Activated CD4-positive, alpha-beta memory T cell treated with anti-CD3 and anti-CD28 coated beads for 36 hours (primary cell): ENCODE data around the gene STXBP1. TPM values are rescaled to one million over a fixed set of nuclear protein-coding genes. Genes with fewer than 3 reads are reported as not detected.

Experiments
- CTCF ChIA-PET: fragments of 350-600 bp; sonication (Branson Sonifier 250); formaldehyde crosslinking; loops from one replicate; lab custom pipeline; 2021; ENCODE audit warnings: antibody characterized with exemption, inconsistent platforms; lab: Charles Lee
- POLR2A ChIA-PET: fragments of 350-600 bp; sonication (Branson Sonifier 250); formaldehyde crosslinking; loops from one replicate; lab custom pipeline; 2021; ENCODE audit warnings: antibody characterized with exemption; lab: Charles Lee
- DNase-seq: peaks from one replicate; pipeline ENCODE4 v3.0.0-alpha.2; 2020
- H3K27ac Mint-ChIP-seq: one replicate; pipeline ENCODE4 v1.8.0; 2021; ENCODE audit warnings: mixed read lengths
- H3K27me3 Mint-ChIP-seq: one replicate; pipeline ENCODE4 v1.8.0; 2021; ENCODE audit warnings: mixed read lengths
- H3K36me3 Mint-ChIP-seq: one replicate; pipeline ENCODE4 v1.8.0; 2021; ENCODE audit warnings: mixed read lengths
- H3K4me1 Mint-ChIP-seq: one replicate; pipeline ENCODE4 v1.8.0; 2021; ENCODE audit warnings: low read depth, mixed read lengths
- H3K4me3 Mint-ChIP-seq: one replicate; pipeline ENCODE4 v1.8.0; 2021; ENCODE audit warnings: mild to moderate bottlenecking, mixed read lengths
- H3K9me3 Mint-ChIP-seq: one replicate; pipeline ENCODE4 v1.8.0; 2021; ENCODE audit warnings: mixed read lengths
- intact Hi-C: fragments of 100-400 bp; cut with micrococcal nuclease; formaldehyde crosslinking; loops from one replicate; pipeline ENCODE4 v1.15.1; 2023
- total RNA-seq, 2 experiments: library from RNA; stranded (reverse); gene quantifications; one replicate each; pipeline ENCODE4 v1.2.3, GENCODE V29; 2021

Gene STXBP1
- total RNA-seq, 2 experiments from 2014 or later = 27.3 to 27.8 TPM

- peaks cover 15% of the 10 kb centered on the region for H3K4me1 Mint-ChIP-seq
- intact Hi-C loops = no loop called here
- no peak overlapping the region for H3K4me3 Mint-ChIP-seq
- H3K27ac Mint-ChIP-seq = no peak overlapping the region
- DNase-seq = no peak
- no peaks in the 10 kb centered on the region for H3K27me3 Mint-ChIP-seq
- POLR2A ChIA-PET = no interaction called here
- CTCF ChIA-PET = no interaction called here
- H3K9me3 Mint-ChIP-seq = no peaks in the 10 kb centered on the region
- H3K36me3 Mint-ChIP-seq = no peaks in the 10 kb centered on the region
Measured at GRCh38 chr9:127723013-127723412, 110.9 kb downstream of the STXBP1 start.

DNA sequence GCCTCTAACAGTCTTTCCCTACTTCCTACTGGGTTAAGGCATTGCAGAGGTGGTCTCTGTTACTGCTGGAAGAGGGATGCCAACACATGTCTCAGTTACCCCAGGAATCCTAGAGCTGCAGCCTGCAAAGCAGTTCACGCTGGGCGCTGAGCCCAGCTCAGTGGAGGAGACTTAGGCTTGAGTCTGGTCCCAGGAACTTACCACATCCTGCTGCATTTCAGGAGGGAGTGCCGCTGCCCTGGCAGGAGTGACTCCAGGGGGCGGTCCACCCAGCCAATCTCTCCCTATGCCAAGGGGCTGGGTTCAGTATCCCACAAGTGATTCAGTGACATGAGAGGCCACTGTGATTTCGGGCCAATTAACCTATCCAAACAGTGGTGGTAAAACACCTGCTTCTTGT, 111.4 kb downstream of the STXBP1 start:
- no peak for DNase-seq
- Mint-ChIP-seq H3K27me3 (no peaks in the 10 kb centered on the region), H3K9me3 (no peaks in the 10 kb centered on the region), H3K27ac (no peak overlapping the region), H3K36me3 (no peaks in the 10 kb centered on the region), H3K4me1 (peaks cover 15% of the 10 kb centered on the region), H3K4me3 (no peak overlapping the region)
- POLR2A ChIA-PET = no interaction called here
- CTCF ChIA-PET = no interaction called here
- intact Hi-C loops = no loop called here

DNA sequence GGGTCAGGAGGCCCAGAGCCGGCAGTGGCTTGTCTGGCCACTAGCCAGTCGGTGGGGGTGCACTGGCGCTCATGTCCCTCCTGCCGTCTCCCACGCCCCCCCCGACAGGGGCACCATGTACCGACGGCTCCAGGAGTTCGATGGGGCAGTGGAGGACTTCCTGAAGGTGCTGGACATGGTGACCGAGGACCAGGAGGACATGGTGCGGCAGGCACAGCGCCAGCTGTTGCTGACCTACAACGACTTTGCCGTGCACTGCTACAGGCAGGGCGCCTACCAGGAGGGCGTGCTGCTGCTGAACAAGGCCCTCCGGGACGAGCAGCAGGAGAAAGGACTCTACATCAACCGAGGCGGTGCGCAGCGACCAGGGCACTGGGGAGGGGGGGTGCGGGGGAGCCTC, 111.9 kb downstream of the STXBP1 start:
- Mint-ChIP-seq H3K9me3 (no peaks in the 10 kb centered on the region), H3K27ac (no peak overlapping the region), H3K27me3 (no peaks in the 10 kb centered on the region), H3K4me1 (peaks cover 15% of the 10 kb centered on the region), H3K36me3 (no peaks in the 10 kb centered on the region), H3K4me3 (no peak overlapping the region)
- DNase-seq = no peak
- intact Hi-C loops = no loop called here
- CTCF ChIA-PET = interaction anchor here (1.7 kb wide), 1 partner anchor 11 kb away, joined by 7 read pairs; the partner anchor contains the start of gene TOR2A
- POLR2A ChIA-PET = no interaction called here

GRCh38 chr9:127726871-127727270, 114.8 kb downstream of the STXBP1 start:
- Mint-ChIP-seq H3K4me1 (no peaks in the 10 kb centered on the region), H3K9me3 (no peaks in the 10 kb centered on the region), H3K27ac (no peak overlapping the region), H3K27me3 (no peaks in the 10 kb centered on the region), H3K4me3 (no peak overlapping the region), H3K36me3 (no peaks in the 10 kb centered on the region)
- CTCF ChIA-PET = no interaction called here
- no peak for DNase-seq
- POLR2A ChIA-PET = no interaction called here
- intact Hi-C loops = loop anchor here (2.0 kb wide), 1 partner anchor 16 kb away; no protein-coding TSS in a partner anchor

GRCh38 chr9:127728808-127729207, 116.7 kb downstream of the STXBP1 start:
- H3K36me3 Mint-ChIP-seq = no peaks in the 10 kb centered on the region
- no peak overlapping the region for H3K4me3 Mint-ChIP-seq
- no peak overlapping the region for H3K27ac Mint-ChIP-seq
- H3K9me3 Mint-ChIP-seq = no peaks in the 10 kb centered on the region
- H3K27me3 Mint-ChIP-seq = no peaks in the 10 kb centered on the region
- POLR2A ChIA-PET = no interaction called here
- intact Hi-C loops = no loop called here
- CTCF ChIA-PET = interaction anchor here (0.8 to 1.5 kb wide), 3 partner anchors 139 to 202 kb away, joined by 3 to 5 read pairs (median 3); no protein-coding TSS in a partner anchor
- DNase-seq = no peak
- peaks cover 4% of the 10 kb centered on the region for H3K4me1 Mint-ChIP-seq

DNA sequence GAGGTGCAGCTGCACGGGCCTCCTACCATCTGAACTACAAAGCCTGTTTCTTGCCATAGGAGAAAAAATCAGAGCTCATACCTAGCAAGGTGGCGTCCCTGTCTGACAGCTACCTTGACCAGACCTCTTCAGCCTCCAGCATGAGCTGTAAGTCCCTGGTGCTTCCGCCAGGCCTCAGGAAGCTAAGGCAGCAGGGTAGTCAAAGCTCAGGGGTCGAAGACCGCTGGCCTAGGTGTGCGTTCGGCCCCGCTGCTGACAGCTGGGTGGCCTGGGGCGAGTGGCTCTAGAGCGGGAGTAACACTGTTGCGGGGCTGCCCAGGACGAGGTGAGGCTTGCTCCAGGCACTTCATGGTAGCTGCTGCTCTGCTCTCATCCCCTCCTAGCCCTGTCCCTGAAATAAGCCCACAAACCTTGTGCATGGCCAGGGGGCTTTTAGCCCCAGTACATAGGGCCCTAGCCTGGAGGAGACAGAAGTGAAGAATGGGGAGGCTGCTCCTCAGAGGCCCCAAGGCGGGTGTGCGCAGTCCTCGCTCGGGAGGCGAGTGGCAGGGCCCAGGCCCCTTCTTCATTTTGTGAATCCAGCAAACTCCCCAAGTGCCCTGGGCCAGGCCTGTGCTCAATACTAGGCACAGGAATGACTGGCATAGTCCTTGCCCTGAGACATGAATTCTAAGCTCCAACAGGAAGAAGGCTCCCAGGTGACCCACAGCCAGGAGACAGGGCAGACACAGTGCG, 117.6 kb downstream of the STXBP1 start:
- CTCF ChIA-PET = interaction anchor here (0.8 to 1.5 kb wide), 3 partner anchors 140 to 203 kb away, joined by 3 to 5 read pairs (median 3); no protein-coding TSS in a partner anchor
- intact Hi-C loops = no loop called here
- POLR2A ChIA-PET = no interaction called here
- Mint-ChIP-seq H3K27me3 (no peaks in the 10 kb centered on the region), H3K4me1 (peaks cover 12% of the 10 kb centered on the region), H3K27ac (no peak overlapping the region), H3K9me3 (no peaks in the 10 kb centered on the region), H3K36me3 (no peaks in the 10 kb centered on the region), H3K4me3 (no peak overlapping the region)
- no peak for DNase-seq

DNA sequence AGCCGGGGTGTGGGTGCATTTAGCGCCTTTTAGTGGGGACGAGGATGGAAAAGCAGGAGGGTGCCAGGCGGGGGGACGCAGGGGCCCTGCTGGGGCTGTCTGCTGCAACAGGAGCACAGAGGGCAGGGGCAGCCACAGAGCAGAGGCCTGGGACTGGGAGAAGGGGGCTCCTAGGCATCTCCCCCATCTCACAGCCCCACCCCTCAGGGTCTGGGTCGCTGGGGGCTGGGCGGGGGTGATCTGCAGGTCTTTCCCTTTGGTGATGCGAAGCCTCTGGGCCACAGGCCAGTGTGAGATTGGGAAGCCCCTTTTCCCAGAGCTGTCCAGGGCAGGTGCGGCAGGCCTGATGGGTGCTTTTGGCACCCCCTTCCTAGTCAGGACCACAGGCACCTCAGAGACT, 118.2 kb downstream of the STXBP1 start:
- Mint-ChIP-seq H3K4me1 (peaks cover 12% of the 10 kb centered on the region), H3K36me3 (no peaks in the 10 kb centered on the region), H3K27me3 (no peaks in the 10 kb centered on the region), H3K9me3 (no peaks in the 10 kb centered on the region), H3K27ac (no peak overlapping the region), H3K4me3 (no peak overlapping the region)
- no peak for DNase-seq
- intact Hi-C loops = no loop called here
- ChIA-PET POLR2A (interaction anchor here (1.1 kb wide), 1 partner anchor 14 kb away, joined by 3 read pairs; the partner anchor contains the start of genes PTRH1 and TTC16), CTCF (no interaction called here)

GRCh38 chr9:127730799-127731410, 118.8 kb downstream of the STXBP1 start:
- no peaks in the 10 kb centered on the region for H3K36me3 Mint-ChIP-seq
- H3K27ac Mint-ChIP-seq = no peak overlapping the region
- intact Hi-C loops = no loop called here
- ChIA-PET POLR2A (interaction anchor here (1.1 kb wide), 1 partner anchor 15 kb away, joined by 3 read pairs; the partner anchor contains the start of genes PTRH1 and TTC16), CTCF (interaction anchor here (0.6 to 0.7 kb wide), 2 partner anchors 31 to 227 kb away, joined by 3 read pairs; no protein-coding TSS in a partner anchor)
- no peak for DNase-seq
- no peaks in the 10 kb centered on the region for H3K9me3 Mint-ChIP-seq
- peaks cover 12% of the 10 kb centered on the region for H3K4me1 Mint-ChIP-seq
- no peak overlapping the region for H3K4me3 Mint-ChIP-seq
- no peaks in the 10 kb centered on the region for H3K27me3 Mint-ChIP-seq

DNA sequence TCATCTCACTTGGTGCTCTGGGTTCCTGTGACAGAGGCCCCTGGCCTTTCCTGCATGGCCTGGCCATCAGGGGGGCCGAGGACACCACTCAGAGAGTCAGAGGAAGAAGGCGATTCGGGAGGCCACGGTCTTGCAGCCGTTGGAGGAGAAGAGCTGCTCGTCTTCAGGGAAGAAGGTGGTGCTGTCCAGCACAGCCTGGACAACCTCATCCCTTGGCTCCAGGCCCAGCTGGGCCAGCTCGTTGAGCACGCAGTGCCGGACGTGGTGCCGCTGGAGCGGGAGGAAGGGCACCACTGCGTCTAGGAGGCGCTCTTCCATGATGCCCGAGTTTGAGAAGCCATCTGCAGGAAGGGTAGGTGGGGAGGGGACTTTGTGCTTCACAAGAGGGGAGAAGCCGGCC, 119.9 kb downstream of the STXBP1 start:
- POLR2A ChIA-PET = no interaction called here
- Mint-ChIP-seq H3K4me3 (no peak overlapping the region), H3K4me1 (peaks cover 12% of the 10 kb centered on the region), H3K9me3 (no peaks in the 10 kb centered on the region), H3K27ac (no peak overlapping the region), H3K36me3 (no peaks in the 10 kb centered on the region), H3K27me3 (no peaks in the 10 kb centered on the region)
- intact Hi-C loops = no loop called here
- DNase-seq = no peak
- CTCF ChIA-PET = interaction anchor here (0.6 to 4.2 kb wide), 3 partner anchors 32 to 189 kb away, joined by 3 to 57 read pairs (median 46); no protein-coding TSS in a partner anchor

DNA sequence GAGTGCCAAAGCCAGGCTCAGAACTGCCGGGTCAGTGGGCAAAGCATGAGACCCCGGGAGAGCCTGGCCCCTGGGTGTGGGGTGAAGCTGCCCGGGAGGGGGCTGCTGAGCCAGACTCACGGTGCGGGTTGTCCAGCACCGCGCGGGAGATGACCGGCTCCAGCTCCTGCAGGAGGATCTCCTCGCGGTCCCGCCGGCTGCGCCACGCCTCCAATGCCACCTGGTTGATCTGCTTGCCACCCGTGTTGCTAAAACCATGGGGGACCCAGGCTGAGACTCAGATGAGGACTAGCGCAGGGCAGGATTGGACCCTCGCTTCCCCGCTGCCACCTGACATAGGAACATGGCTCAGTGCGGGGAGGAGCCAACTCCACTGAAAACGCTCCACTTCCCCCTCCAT, 120.4 kb downstream of the STXBP1 start:
- no peak for DNase-seq
- H3K27me3 Mint-ChIP-seq = no peaks in the 10 kb centered on the region
- H3K27ac Mint-ChIP-seq = no peak overlapping the region
- no peak overlapping the region for H3K4me3 Mint-ChIP-seq
- H3K4me1 Mint-ChIP-seq = peaks cover 12% of the 10 kb centered on the region
- intact Hi-C loops = no loop called here
- no peaks in the 10 kb centered on the region for H3K9me3 Mint-ChIP-seq
- ChIA-PET POLR2A (no interaction called here), CTCF (interaction anchor here (3.8 to 4.2 kb wide), 2 partner anchors 143 to 189 kb away, joined by 46 to 57 read pairs; no protein-coding TSS in a partner anchor)
- H3K36me3 Mint-ChIP-seq = peaks cover 1% of the 10 kb centered on the region

DNA sequence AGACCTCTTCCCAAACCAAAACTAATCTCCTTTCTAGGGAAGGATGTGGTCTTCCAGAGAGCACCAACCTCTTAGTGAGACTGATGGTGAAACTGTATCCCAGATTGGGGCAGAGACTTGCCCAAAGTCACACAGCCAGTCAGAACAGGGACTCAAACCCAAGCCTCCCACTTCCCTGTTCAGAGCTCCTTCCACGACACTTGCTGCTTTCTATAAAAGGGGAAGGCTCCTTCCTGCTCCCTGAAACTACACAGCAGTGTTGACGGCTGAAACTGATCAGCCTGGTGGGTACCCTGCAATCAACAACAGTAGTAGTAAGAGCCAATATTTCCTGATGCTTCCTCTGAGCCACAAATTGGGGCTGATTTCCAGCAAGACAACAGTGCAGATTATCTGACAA, 121.5 kb downstream of the STXBP1 start:
- intact Hi-C loops = loop anchor here (1.0 to 2.0 kb wide), 4 partner anchors 18 to 229 kb away; partner anchors contain the start of gene PTRH1
- Mint-ChIP-seq H3K36me3 (peaks cover 8% of the 10 kb centered on the region), H3K4me3 (peak overlapping the region; percentile 74), H3K9me3 (no peaks in the 10 kb centered on the region), H3K4me1 (peaks cover 12% of the 10 kb centered on the region), H3K27me3 (no peaks in the 10 kb centered on the region), H3K27ac (peak overlapping the region; percentile 76)
- no peak for DNase-seq
- CTCF ChIA-PET = interaction anchor here (0.8 to 4.2 kb wide), 11 partner anchors 18 to 216 kb away, joined by 3 to 84 read pairs (median 14); partner anchors contain the start of genes CDK9, PTRH1 and TTC16
- POLR2A ChIA-PET = interaction anchor here (0.5 to 2.4 kb wide), 3 partner anchors 11 to 183 kb away, joined by 4 to 8 read pairs (median 6); partner anchors contain the start of gene ST6GALNAC4
